Neural progenitor cell (in vitro differentiated cells): ENCODE measurements around the gene FMNL2. TPM values are rescaled to one million over a fixed set of nuclear protein-coding genes. Genes with fewer than 3 reads are reported as not detected.
A peak's percentile ranks its signal among the peaks of the same experiment; 100 is the strongest.

ENCODE experiments used
- DNase-seq: peaks from one replicate; pipeline ENCODE4 v3.0.0-alpha.2; 2016; ENCODE audit warnings: low spot score
- H2AFZ ChIP-seq: fragments of 200-600 bp; sonication (generic); replicated peaks from 2 replicates; pipeline ENCODE4 v1.6.1; 2016; ENCODE audit warnings: antibody characterized with exemption
- H3F3A ChIP-seq: fragments of 200-600 bp; sonication (generic); 2 replicates; pipeline ENCODE4 v1.6.1; 2016; ENCODE audit warnings: antibody characterized with exemption, low read depth
- H3K27ac ChIP-seq: fragments of 200-600 bp; sonication (generic); 2 replicates; pipeline ENCODE4 v1.5.1; 2016; ENCODE audit warnings: mild to moderate bottlenecking
- H3K27me3 ChIP-seq: fragments of 200-600 bp; sonication (generic); 2 replicates; pipeline ENCODE4 v1.6.1; 2016; ENCODE audit warnings: mild to moderate bottlenecking, moderate library complexity
- H3K36me3 ChIP-seq: fragments of 200-600 bp; sonication (generic); 2 replicates; pipeline ENCODE4 v1.5.1; 2016
- H3K4me1 ChIP-seq: fragments of 200-600 bp; sonication (generic); 2 replicates; pipeline ENCODE4 v1.6.1; 2016; ENCODE audit warnings: mixed run types
- H3K4me2 ChIP-seq: fragments of 200-600 bp; sonication (generic); 2 replicates; pipeline ENCODE4 v1.6.1; 2016
- H3K4me3 ChIP-seq: fragments of 200-600 bp; sonication (generic); 2 replicates; pipeline ENCODE4 v1.5.1; 2016
- H3K79me2 ChIP-seq: fragments of 200-600 bp; sonication (generic); 2 replicates; pipeline ENCODE4 v1.6.1; 2016; ENCODE audit warnings: low read depth
- H3K9ac ChIP-seq: fragments of 200-600 bp; sonication (generic); 2 replicates; pipeline ENCODE4 v1.6.1; 2016
- H3K9me3 ChIP-seq: fragments of 200-600 bp; sonication (generic); 2 replicates; pipeline ENCODE4 v1.5.1; 2016; ENCODE audit warnings: low read depth
- H4K20me1 ChIP-seq: fragments of 200-600 bp; sonication (generic); 2 replicates; pipeline ENCODE4 v1.6.1; 2016; ENCODE audit warnings: low read depth
- H3K27ac Mint-ChIP-seq: 3 replicates; pipeline ENCODE4 v1.8.0; 2021; ENCODE audit warnings: mixed read lengths
- H3K27me3 Mint-ChIP-seq: 2 replicates; pipeline ENCODE4 v1.8.0; 2022; ENCODE audit warnings: low read depth, mild to moderate bottlenecking, inconsistent platforms, moderate library complexity, mixed read lengths; ENCODE audit not compliant: insufficient read depth
- H3K36me3 Mint-ChIP-seq: 3 replicates; pipeline ENCODE4 v1.8.0; 2021; ENCODE audit warnings: mixed read lengths
- H3K4me1 Mint-ChIP-seq: 3 replicates; pipeline ENCODE4 v1.8.0; 2021; ENCODE audit warnings: mixed read lengths
- H3K4me3 Mint-ChIP-seq: 3 replicates; pipeline ENCODE4 v1.8.0; 2021; ENCODE audit warnings: mild to moderate bottlenecking, moderate library complexity, mixed read lengths
- H3K9me3 Mint-ChIP-seq: 3 replicates; pipeline ENCODE4 v1.8.0; 2020; ENCODE audit warnings: mixed read lengths
- CTCF ChIP-seq: fragments of 200-600 bp; sonication (generic); IDR thresholded peaks from 2 replicates; pipeline ENCODE4 v1.5.1; 2017; ENCODE audit warnings: antibody characterized with exemption, mild to moderate bottlenecking
- EZH2 ChIP-seq: fragments of 200-600 bp; sonication (generic); IDR thresholded peaks from 2 replicates; pipeline ENCODE4 v1.6.1; 2017; ENCODE audit warnings: antibody characterized with exemption, mild to moderate bottlenecking, moderate library complexity
- EZH2phosphoT487 ChIP-seq: fragments of 200-600 bp; sonication (generic); IDR thresholded peaks from 2 replicates; pipeline ENCODE4 v1.6.1; 2017; ENCODE audit warnings: antibody characterized with exemption
- total RNA-seq: library from RNA; depleted of rRNA; stranded (reverse); fragments of >200 nt; gene quantifications from 2 replicates; pipeline ENCODE4 v1.2.3, GENCODE V29; 2015; ENCODE audit warnings: low replicate concordance

Gene FMNL2
- total RNA-seq, 1 donor from 2014 or later, result 99.7 TPM

DNA sequence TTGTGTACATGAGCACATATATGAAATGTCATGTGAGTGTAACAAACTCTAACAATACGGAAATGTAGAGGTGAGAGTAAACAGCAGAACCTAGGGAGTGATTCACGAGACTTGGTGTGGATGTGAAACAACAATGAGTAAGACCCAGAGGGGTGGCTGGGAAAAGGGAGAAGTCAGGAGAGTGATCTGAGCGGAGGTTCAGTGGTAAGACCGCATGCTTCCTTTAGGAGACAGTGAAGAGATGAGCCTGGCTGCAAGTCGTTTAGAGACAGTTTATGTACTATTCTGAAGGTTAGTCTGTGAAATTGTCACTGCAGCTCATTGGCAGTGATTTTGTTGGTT is 231.7 kb downstream of the FMNL2 start:
- H3K79me2 ChIP-seq, result peaks cover 8% of the 10 kb centered on the region
- no peaks in the 10 kb centered on the region for H3K36me3 ChIP-seq
- peaks cover 20% of the 10 kb centered on the region for H4K20me1 ChIP-seq
- peaks cover 10% of the 10 kb centered on the region for H3F3A ChIP-seq
- no peak overlapping the region for H3K4me3 Mint-ChIP-seq
- no peak overlapping the region for H3K4me2 ChIP-seq
- H3K27ac ChIP-seq, result no peak overlapping the region
- DNase-seq, result no peak
- H3K27ac Mint-ChIP-seq, result no peak overlapping the region
- no peak overlapping the region for H2AFZ ChIP-seq
- peaks cover 16% of the 10 kb centered on the region for H3K4me1 ChIP-seq
- H3K27me3 Mint-ChIP-seq, result peaks cover 3% of the 10 kb centered on the region
- peaks cover 12% of the 10 kb centered on the region for H3K4me1 Mint-ChIP-seq
- no peaks in the 10 kb centered on the region for H3K9me3 Mint-ChIP-seq
- no peaks in the 10 kb centered on the region for H3K27me3 ChIP-seq
- H3K36me3 Mint-ChIP-seq, result peaks cover 9% of the 10 kb centered on the region
- H3K9ac ChIP-seq, result no peak overlapping the region
- no peaks in the 10 kb centered on the region for H3K9me3 ChIP-seq
- TF ChIP-seq CTCF (no peak), EZH2phosphoT487 (no peak), EZH2 (no peak)
- H3K4me3 ChIP-seq, result no peak overlapping the region

GRCh38 chr2:152568531-152568930 is 233.6 kb downstream of the FMNL2 start:
- Histone ChIP-seq H3K4me1 (peaks cover 18% of the 10 kb centered on the region), H2AFZ (no peak overlapping the region), H3K79me2 (peaks cover 11% of the 10 kb centered on the region), H3K4me2 (no peak overlapping the region), H4K20me1 (peaks cover 20% of the 10 kb centered on the region), H3K9me3 (no peaks in the 10 kb centered on the region), H3K36me3 (no peaks in the 10 kb centered on the region), H3K9ac (no peak overlapping the region), H3K27me3 (no peaks in the 10 kb centered on the region), H3K4me3 (no peak overlapping the region), H3K27ac (no peak overlapping the region), H3F3A (peaks cover 10% of the 10 kb centered on the region)
- no peak for TF ChIP-seq EZH2phosphoT487
- TF ChIP-seq CTCF, result no peak
- no peak for TF ChIP-seq EZH2
- Mint-ChIP-seq H3K4me3 (no peak overlapping the region), H3K27me3 (peaks cover 1% of the 10 kb centered on the region), H3K9me3 (no peaks in the 10 kb centered on the region), H3K4me1 (peaks cover 15% of the 10 kb centered on the region), H3K27ac (no peak overlapping the region), H3K36me3 (peaks cover 7% of the 10 kb centered on the region)
- DNase-seq, result no peak

DNA sequence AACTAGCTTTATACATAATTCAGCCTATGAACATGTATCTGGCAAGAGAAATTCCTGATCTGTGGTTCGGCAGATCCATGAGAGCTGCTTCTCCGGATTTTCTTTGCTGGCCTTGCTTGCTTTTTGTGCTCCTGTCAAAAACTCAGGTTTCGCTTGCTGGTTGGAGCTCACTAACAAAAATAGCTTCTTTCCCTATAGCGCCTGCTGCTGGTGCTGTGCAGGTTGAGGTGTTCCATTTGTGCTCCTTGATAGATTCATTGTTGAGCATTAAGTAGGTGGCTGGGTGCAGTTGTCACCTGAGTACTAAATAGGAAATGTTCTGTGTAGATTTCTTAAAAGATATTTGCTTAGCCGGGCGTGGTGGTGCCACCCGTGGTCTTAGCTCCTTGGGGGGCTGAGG is 234.2 kb downstream of the FMNL2 start:
- Histone ChIP-seq H3K27me3 (no peaks in the 10 kb centered on the region), H3K9me3 (no peaks in the 10 kb centered on the region), H2AFZ (no peak overlapping the region), H3F3A (peaks cover 10% of the 10 kb centered on the region), H3K27ac (no peak overlapping the region), H3K79me2 (peaks cover 16% of the 10 kb centered on the region), H3K4me3 (no peak overlapping the region), H3K36me3 (no peaks in the 10 kb centered on the region), H4K20me1 (peaks cover 20% of the 10 kb centered on the region), H3K4me2 (no peak overlapping the region), H3K4me1 (peaks cover 18% of the 10 kb centered on the region), H3K9ac (no peak overlapping the region)
- Mint-ChIP-seq H3K4me1 (peaks cover 12% of the 10 kb centered on the region), H3K9me3 (no peaks in the 10 kb centered on the region), H3K27me3 (no peaks in the 10 kb centered on the region), H3K4me3 (no peak overlapping the region), H3K36me3 (peaks cover 6% of the 10 kb centered on the region), H3K27ac (no peak overlapping the region)
- no peak for DNase-seq
- TF ChIP-seq EZH2phosphoT487 (no peak), CTCF (peak; percentile 22)
